Transverse colon (tissue), 3 donors: ENCODE measurements around the gene ABCA1.

Source experiments
- EP300 ChIP-seq: sonication (generic); formaldehyde crosslinking; IDR thresholded peaks from one replicate; pipeline ENCODE4 v1.6.1; 2017; ENCODE audit warnings: antibody characterized with exemption, low read depth
- POLR2AphosphoS5 ChIP-seq, 3 donors: sonication (generic); formaldehyde crosslinking; IDR thresholded peaks; one replicate each; pipeline ENCODE4 v1.6.1; 2016; ENCODE audit warnings: antibody characterized with exemption in 3 of 3

DNA sequence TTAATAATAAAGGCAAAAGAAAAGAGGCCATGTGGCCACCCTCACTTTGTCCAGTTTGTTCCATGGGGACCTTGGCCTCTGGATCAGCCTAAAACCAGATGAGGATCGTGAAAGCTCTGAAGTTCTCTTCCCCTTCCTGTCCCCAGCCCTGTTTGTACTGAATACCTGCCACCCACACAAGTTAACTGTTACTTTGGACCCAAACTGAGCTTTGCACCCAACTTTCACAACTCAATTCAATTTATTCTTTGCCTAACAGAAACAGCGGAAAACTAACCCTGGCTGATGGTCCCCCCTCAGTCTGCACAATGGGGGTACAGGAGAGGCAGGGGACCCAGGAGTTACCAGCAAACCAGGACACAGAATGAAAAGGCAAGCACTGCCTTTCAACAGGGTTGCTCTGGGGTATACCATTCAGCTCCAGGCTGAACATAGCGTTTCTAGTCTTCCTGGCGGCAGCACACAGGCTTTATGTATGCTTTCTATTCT is 28.2 kb downstream of the ABCA1 start:
- no peak for TF ChIP-seq EP300
- no peak for TF ChIP-seq POLR2AphosphoS5 (IDR thresholded peaks at IDR 0.05)
